Measurements from ENCODE around the gene GADL1.

Gene GADL1

DNA sequence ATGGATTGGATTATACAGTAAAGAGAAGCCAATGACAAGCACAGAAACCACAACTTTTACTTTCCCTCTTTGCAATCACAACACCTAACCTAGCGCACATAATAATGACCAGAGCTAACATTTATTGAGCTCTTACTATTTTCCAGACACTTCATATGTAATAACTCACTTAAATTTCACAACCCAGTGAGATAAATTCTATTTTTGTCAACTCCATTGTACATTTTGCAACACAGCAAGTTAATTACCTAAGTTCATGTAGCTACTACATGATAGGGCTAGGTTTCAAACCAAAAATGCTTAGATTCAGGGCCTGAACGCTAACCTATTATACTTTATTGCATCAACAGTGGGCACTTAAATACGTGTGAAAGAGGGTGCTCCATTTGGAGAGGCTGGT, 89.5 kb downstream of the GADL1 start:
- no peak for FAIRE-seq

DNA sequence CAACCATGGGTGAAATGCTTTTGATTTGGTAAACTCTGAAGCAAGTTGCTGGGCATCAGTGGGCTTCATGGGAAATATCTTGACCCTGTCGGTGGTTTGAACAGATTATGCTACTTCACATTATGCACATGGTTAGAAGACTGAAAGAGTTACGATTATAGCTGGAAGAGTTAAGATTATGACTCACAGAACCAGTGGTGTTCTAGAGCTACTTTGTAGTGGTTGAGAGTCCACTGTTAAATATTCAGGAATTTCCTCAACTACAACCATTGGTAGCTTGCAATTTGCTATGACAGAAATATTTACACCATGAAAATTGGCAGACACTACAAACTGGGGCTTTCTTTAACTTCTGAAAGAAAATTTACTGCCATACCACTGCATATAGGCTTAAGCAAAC, 99.3 kb downstream of the GADL1 start:
- no peak for FAIRE-seq

DNA sequence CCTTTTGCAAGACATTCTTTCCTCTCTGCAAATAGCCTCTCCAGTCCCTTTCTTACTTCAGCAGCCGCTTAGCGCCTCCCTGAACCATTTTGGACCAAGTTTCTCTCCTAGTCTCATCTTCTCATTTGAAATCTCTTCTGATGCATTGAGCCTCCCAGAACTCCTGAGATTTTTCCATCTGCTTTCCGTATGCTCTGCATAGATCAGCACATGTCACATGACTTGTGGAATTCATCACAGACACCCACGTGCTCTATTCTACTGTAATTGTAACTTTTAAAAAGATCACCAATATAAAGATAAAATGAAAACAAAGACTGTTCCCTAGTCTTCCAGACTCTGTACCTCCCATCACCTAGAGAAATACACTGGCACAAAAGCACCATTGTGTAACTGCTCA, 100.7 kb downstream of the GADL1 start:
- no peak for FAIRE-seq

DNA sequence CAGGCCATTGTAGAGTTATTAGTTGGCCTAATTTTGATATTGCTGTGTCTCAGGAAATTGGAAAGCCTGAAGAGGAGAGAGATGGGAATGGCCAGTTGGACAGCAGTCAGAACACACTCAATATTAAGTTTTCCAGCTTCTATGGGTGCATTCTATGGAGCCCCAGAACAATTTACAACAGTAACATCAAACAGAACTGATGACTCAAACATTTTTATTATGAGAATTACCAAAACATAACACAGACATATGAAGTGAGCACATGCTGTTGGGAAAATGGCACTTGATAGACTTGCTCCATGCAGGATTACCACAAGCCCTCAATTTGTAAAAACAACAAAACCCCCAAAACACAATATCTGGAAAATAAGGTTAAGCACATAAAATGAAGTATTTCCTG, 104.3 kb downstream of the GADL1 start:
- no peak for FAIRE-seq

DNA sequence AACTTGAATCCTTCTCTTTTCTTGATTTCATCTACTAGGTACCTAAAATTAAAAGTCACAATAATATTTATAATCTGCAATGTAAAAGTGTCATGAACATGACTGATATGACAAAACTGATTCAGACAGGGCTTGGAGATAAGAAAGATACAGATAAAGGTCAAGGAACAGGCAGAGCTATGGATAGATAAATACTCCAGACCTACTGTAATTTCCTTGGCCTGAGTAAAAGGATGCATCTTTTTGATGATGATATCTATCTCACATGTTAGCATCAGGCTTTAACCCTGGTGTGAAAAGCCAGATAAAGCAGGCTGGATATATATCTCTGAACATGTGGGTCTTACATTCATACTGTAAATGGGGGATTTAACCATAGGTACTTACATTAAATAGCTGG, 108.1 kb downstream of the GADL1 start:
- FAIRE-seq: no peak

DNA sequence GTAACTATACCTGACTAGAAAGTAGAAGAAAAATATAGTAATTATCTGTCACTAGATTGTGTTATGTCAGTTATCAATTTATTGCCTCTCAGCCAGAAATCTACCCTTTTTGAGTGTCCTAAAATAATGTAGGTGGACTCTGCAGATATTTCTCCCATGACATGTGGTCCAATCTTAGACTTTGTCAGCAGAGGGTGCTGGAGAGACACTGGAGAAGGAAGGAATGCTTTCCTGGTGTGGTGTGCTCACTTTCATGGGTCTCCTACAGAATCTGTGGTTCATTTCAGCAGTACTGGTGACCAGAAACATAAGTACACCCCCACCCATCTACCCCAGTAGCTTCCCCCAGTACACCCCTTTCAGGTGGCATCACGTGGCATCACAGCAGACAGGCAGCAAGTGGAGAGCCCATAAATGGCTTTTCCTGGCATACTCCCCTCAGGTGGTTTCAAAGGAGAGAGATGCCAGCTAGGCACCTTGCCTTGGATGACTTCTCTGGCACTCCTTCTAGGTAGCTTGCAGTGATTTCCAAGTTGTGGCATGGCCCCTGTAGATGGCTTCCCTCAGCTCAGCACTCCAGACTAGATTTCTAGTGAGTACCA, 114.7 kb downstream of the GADL1 start:
- no peak for FAIRE-seq

DNA sequence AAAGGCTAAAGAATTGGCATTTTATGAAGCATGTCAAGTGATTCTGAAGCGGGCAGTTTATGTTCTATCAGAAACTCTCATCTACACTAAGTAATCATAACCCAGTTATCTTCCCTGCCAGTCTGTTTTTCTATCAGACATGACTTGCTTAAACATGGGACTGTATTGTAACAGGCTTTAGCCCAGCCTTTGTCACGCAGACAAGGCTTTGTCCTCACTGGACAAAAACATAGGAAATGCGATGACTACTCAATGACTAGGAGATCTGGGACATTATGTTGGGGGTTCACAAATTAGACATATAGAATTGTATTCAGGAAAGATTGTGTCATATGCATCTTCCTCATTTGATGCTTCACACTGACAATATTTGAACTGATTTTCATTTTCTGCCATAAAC, 115.5 kb downstream of the GADL1 start:
- no peak for FAIRE-seq

DNA sequence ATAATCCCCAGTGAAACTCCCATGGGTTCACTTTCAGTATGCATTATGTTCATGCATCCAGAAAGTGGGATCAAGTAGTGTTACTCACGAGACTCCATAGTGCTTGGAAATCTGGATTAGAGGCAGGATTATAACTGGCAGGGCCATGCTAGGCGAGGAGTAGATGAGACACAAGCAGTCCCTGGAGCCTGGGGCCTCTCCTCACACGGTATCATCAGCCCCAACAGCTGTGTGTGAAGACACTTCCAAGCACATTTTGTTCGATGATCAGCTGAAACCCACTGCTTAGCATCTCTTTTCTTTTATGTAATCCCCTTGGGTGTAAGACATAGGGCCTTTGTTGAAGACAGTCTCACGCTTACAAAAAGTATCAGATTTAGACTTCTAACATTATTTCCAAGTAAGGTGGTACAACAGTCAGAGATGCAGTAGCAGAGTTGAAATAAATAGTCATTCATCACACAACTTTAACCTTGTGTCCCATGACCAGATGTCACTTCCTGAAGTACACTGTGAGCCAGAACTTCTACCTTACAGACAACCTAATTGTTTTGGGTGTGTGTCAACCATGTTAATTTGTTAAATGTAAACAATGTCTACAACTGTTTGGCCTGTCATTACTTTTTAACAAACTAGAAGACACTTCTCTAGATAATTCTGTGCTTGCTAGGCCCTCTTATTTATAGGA, 116.9 kb downstream of the GADL1 start:
- no peak for FAIRE-seq

DNA sequence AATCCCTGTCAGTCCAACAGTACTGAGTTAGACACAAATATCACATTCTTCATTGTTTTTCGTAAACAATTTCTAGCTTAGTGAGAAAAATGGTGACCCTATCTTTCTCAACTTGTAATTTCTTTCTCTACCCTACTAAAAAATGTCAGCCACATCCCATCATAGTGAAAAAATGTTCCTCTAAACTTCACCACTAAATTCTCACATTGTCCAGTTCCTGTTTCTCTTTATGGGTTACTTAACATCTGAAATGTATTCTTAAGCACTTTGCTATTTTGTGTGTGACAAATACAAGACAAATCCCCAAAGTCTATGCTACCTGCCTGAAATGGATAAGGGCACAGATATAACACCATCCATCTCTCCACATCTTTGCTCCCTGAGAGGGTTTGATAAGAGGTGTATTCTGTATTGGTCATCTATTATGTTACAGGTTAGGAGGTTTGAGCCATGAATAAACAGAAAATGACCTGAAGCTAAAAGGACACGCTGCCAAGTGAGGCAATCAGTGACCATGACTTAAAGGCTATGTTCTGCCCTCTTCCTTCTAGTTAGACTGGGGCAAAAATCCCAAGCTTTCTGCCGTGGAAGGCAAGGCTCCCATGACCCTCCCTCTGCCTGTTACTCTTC, 118.2 kb downstream of the GADL1 start:
- no peak for FAIRE-seq

DNA sequence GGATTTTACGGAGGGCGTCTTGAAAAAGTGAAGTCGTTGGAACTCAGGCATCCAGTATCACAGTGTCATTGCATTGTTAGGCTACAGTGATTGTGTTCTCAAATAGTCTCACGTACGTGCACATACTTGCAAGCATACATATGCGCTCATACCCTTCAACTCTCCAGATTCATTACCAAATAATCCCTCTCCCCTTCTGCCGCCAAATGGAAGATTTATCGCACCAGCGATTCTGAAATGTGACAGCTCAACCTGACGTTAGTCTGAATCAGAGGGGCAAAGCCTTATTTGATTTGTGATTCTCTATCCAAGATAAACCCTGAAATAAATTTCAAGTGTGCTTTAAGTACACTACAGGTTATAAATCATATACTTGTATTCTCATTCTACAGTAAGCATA, 119.4 kb downstream of the GADL1 start:
- FAIRE-seq: no peak

DNA sequence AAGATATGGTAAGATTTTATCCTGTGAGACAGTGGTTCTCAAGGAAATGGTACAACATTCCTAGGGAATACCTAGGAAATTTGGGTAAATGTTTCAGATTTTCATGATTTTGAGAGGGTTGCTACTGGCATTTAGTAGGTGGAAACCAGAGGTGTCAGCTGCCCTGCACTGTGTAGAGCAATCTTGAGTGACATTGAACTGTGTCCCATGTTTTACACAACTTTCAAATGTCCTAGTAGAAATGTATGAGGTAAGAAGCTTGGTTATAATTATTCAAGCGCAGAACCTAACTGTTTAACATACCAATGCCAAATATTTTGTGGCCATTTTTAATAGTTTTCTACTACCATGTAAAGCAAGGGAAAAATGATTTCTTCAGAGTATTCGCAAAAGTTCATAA, 120.4 kb downstream of the GADL1 start:
- no peak for FAIRE-seq

DNA sequence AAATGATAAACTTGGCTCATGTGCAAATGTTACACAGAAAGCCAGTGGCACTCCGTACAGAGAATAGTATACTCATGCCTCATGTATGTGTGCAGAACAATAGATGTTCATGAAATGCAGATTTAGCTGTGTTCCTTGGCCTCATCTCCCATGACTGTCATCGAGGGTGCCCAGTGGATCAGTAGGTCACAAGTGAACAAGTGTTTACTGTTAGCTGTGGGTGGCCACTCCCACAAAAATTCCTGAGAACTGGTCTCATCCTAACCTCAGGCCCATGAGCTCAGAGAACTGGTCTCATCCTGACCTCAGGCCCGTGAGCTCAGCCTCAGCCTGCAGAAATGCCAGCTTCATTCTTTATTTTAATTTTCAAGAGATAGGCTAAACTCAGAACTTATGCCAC, 124.1 kb downstream of the GADL1 start:
- no peak for FAIRE-seq

DNA sequence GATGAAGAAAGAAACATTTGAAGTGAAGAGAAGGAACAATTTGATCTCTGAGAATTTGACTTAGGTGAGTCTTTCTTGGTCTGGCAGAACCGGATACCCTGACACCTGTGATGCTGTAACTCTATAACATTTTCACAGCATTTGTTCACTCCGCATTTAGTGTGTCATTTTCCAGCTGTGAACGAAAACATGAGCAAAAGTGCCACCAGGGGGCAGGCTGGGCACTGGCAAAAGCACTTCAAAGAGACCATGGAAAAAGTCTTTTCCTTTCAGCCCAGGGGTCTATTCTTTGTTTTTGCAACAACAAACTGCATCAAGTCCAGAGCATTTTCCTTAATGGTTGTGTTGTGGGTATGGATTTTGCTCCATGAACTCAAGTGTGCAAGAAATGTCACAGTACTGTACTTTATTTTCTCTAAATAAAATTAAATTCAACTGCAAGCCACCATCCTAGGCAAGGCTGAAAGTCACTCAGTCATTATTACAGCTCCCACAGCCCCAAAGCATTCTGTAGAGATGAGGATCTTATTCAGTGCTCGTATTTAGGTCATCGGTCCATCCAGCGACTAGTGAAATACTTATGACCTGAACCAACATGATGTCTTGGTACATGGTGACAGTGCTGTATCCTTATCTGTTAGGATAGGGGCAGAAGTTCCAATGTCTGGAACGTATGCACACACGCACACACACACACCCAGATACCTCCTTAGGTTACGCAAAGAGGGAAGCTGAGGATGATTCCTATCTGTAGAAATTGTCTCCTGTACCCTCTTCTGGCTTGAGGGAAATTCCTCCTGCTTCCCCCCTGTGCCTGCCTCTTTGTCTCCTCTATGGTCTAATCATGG, 125.5 kb downstream of the GADL1 start:
- FAIRE-seq: no peak

DNA sequence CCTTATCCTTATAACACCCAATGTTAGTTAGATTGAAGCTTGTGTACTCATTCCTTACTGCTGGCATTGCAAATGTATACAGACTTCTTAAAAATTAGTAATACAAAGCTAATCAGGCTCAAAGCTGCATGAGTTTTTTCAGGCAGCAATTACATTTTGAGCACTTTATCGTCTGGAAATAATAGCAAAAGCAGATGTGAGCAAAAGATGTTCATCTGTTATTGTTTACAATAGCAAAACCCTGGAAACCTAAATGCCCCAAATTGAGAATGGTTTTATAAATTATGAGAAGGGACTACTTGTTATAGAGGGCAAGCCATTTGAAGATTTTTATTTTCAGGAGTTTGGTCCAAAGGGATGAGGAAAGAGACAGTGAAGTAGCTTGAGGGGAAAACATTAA, 126.4 kb downstream of the GADL1 start:
- no peak for FAIRE-seq

DNA sequence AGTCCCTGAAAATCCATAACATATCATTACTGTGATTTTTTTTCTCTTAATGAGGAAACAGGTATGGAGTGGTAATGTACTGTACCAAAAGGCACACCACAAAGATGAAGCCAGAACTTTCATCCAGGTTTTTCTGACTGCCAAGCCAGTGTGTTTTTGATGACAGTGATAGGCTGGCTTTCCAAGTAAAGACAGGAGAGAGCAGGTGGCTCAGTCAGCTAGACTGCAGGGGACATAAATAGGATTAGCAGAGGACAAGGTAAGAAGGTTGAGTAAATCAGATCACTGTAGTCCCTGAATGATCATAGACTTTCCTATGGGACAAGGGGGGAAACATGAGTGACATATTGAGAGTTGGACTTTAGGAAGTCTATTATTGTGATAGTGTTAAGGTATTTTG, 127.9 kb downstream of the GADL1 start:
- FAIRE-seq: no peak

DNA sequence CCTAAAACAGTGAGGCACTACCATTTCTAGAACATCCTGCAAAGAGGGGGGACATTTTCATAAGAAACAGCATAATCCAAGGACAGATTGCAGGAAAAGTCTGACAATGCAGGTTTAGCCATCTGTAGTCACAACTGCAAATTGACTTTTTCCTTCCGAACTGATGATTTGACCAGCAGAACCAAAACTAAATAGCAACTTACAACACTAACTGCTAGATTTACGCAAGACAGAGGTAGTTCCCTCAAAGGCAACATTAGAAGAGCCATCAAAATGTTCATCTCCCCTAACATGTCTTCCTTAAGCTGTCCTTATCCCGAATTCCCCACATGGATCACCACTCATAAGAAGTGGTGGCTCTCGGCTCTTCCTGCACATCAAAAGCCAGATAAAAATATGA, 129.6 kb downstream of the GADL1 start:
- no peak for FAIRE-seq

DNA sequence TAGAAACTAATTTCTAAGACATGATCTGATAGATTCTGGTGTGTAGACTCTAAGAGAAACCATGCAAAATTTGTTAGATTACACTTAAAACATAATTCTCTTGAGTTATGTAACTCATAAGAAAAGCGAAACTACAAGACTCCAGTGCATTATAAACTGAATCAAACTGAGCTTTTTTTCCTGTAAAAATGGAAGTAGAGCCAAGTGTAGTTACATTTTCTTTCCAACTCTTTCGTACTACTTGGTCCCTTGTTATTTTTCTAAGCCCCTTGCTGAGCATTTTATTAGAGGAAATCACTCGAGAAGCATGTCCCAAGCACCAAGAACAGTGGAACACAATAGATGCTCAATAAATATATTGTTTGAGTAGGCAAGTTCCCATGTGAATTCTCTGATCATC, 130.2 kb downstream of the GADL1 start:
- no peak for FAIRE-seq

DNA sequence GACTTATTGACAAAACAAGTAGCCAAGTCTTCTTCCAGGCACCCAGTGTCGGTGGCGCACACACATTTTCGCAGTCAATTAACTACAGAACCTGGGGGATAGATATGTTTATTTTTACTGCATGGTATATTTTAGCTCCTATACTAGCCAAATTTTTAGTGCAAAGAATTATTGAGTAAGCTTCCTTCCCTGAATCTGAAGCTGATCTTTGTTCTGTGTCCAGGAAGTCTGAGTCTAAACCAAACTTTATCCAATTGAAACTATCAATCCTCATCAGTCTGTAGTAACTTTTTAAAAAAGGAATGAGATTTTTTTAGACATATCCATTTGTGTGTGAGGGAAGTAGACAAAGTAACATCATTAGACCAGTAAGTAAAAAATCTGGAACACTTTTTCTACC, 133.1 kb downstream of the GADL1 start:
- FAIRE-seq: no peak

DNA sequence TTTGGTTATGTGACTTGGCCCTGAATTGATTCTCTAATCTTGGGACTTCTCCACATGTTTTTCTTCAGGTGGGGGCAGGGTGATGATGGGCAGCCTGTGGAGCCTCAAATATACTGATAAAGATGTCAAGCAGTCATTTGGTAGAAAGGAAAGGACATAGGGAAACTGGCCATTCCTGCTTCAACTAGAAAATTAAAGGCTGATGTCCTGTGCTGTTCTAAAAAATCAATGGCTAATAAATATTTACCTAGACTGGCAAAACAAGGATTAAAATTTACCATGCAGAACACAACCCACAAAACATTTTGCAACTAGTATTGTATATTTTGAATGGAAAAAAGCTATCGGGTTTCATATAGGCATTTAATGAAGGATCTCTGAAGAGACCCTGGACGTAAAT, 133.7 kb downstream of the GADL1 start:
- FAIRE-seq: no peak

DNA sequence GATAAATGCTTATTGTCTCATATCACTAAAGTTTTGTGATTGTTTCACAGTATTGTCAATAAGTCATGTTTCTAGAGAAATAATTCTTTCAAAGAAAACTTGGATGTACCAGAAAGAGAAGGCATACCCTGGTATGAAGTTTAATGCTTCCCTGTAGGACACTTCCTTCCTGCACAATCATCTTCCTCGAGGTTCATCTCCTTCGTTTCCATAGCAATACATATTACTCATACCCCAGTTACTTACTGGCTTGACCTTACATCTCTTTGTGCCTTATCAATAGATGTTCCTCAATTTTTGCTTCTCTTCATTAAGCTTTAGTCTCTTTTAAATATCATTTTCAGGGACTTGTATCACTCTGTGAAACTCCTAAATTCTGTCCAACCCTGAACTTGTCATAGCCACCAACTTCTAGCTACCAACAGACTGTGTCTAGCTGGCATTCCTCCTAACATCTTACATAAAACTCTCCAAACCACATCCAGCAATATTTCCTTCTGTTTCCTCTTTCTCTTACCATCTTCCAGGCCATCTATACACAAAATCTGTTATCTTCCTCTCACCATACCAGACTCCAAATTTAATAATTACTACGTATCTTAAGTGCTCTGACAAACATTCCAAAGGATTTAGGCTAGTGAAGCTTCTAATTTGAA, 134.3 kb downstream of the GADL1 start:
- FAIRE-seq: no peak

DNA sequence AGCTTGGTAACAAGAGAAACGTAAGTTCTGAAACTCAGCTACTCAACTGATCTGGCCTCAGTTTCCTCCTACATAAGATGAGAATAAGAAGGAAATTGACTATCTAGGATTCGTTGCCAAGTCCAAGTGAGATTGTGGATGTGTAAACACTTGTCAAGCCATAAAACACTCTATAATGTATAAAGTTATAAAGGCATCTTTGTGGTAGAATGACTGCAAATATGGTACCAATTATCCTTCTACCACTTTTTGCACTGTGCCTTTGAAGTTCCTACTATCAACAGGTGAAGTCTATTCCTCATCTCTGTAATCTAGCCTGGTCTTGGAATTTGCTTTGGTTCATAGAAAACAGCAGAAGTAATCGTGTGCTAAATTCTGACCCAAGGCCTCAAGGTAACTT, 138.2 kb downstream of the GADL1 start:
- no peak for FAIRE-seq

DNA sequence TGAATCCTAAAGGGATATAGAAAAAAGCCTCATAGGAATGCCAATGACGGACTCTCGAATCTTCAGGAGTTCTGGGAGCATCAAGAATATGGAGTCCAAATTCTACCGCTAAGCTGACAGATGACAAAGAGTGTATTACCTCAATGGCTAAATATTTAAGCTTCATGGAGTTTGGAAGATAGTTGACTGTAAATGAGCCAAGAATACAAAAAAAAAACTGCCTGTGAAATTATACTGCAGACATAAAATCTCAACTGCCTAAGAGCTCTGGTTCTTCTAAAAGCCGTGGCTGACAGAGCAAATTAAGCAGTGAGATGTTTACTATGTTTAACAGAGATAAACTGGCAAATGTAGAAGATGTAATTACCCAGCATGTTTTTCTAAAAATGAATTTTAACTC, 140.0 kb downstream of the GADL1 start:
- FAIRE-seq: no peak

DNA sequence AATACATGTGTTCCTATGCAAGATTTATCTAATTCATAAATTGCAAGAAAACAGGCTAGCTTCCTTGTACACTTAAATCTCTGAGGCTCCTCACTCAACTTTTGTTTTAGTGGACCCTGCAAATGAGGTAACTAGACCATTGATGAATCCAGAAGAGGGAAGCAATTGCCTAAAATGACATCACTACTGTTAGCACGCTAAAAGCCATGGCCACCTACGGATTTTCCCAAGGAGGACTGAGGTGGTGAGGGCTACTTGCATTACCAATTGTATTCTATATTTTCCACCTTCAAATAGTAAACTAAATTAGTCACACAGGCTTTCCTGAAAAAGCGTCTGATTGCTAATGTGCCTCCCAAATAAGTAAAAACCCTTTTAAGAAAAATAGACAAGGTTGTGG, 140.7 kb downstream of the GADL1 start:
- FAIRE-seq: no peak

Measured in A204.1 (cell line).